ENCODE measurements around the gene POLD2.

POLD2 gene

GRCh38 chr7:44116087-44116788, 7.1 kb downstream of the POLD2 start:
- Histone ChIP-seq H3K36me3 (ENCODE audit: control insufficient read depth, low read depth, low read length) (peaks cover 64% of the 10 kb centered on the region), H3K4me3 (ENCODE audit: low read length) (no peak overlapping the region), H3K4me1 (ENCODE audit: control insufficient read depth, low read depth, low read length) (no peaks in the 10 kb centered on the region), H3K27me3 (ENCODE audit: control insufficient read depth, insufficient read depth, low read length) (no peaks in the 10 kb centered on the region), H3K27ac (ENCODE audit: low read length) (no peak overlapping the region), H3K9me3 (ENCODE audit: control insufficient read depth, low read depth, low read length) (no peaks in the 10 kb centered on the region), H3K9ac (ENCODE audit: low read length) (no peak overlapping the region)

- no peaks in the 10 kb centered on the region for H3K27me3 ChIP-seq (ENCODE audit: control insufficient read depth, insufficient read depth, low read length)
- H3K36me3 ChIP-seq (ENCODE audit: control insufficient read depth, low read depth, low read length) = peaks cover 53% of the 10 kb centered on the region
- H3K9ac ChIP-seq (ENCODE audit: low read length) = no peak overlapping the region
- H3K27ac ChIP-seq (ENCODE audit: low read length) = no peak overlapping the region
- H3K9me3 ChIP-seq (ENCODE audit: control insufficient read depth, low read depth, low read length) = no peaks in the 10 kb centered on the region
- no peaks in the 10 kb centered on the region for H3K4me1 ChIP-seq (ENCODE audit: control insufficient read depth, low read depth, low read length)
- no peak overlapping the region for H3K4me3 ChIP-seq (ENCODE audit: low read length)
Measured at GRCh38 chr7:44114586-44115310, 8.6 kb downstream of the POLD2 start.

DNA sequence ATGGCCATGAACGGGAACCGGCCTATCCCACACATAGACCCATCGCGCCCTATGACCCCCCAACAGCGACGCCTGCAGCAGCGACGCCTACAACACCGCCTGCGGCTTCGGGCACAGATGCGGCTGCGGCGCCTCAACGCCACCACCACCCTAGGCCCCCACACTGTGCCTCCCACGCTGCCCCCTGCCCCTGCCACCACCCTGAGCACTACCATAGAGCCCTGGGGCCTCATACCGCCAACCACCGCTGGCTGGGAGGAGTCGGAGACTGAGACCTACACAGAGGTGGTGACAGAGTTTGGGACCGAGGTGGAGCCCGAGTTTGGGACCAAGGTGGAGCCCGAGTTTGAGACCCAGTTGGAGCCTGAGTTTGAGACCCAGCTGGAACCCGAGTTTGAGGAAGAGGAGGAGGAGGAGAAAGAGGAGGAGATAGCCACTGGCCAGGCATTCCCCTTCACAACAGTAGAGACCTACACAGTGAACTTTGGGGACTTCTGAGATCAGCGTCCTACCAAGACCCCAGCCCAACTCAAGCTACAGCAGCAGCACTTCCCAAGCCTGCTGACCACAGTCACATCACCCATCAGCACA, 9.5 kb downstream of the POLD2 start:
- H3K27me3 ChIP-seq (ENCODE audit: control insufficient read depth, insufficient read depth, low read length) = no peaks in the 10 kb centered on the region
- no peak overlapping the region for H3K9ac ChIP-seq (ENCODE audit: low read length)
- no peak overlapping the region for H3K27ac ChIP-seq (ENCODE audit: low read length)
- peaks cover 45% of the 10 kb centered on the region for H3K36me3 ChIP-seq (ENCODE audit: control insufficient read depth, low read depth, low read length)
- H3K4me3 ChIP-seq (ENCODE audit: low read length) = no peak overlapping the region
- H3K9me3 ChIP-seq (ENCODE audit: control insufficient read depth, low read depth, low read length) = no peaks in the 10 kb centered on the region
- no peaks in the 10 kb centered on the region for H3K4me1 ChIP-seq (ENCODE audit: control insufficient read depth, low read depth, low read length)

- H3K9me3 ChIP-seq (ENCODE audit: control insufficient read depth, low read depth, low read length) = no peaks in the 10 kb centered on the region
- no peak overlapping the region for H3K4me3 ChIP-seq (ENCODE audit: low read length)
- peaks cover 43% of the 10 kb centered on the region for H3K36me3 ChIP-seq (ENCODE audit: control insufficient read depth, low read depth, low read length)
- no peak overlapping the region for H3K9ac ChIP-seq (ENCODE audit: low read length)
- H3K27me3 ChIP-seq (ENCODE audit: control insufficient read depth, insufficient read depth, low read length) = no peaks in the 10 kb centered on the region
- H3K27ac ChIP-seq (ENCODE audit: low read length) = no peak overlapping the region
- H3K4me1 ChIP-seq (ENCODE audit: control insufficient read depth, low read depth, low read length) = no peaks in the 10 kb centered on the region
Measured at GRCh38 chr7:44112997-44113763, 10.2 kb downstream of the POLD2 start.

GRCh38 chr7:44112231-44112996, 10.9 kb downstream of the POLD2 start:
- no peaks in the 10 kb centered on the region for H3K27me3 ChIP-seq (ENCODE audit: control insufficient read depth, insufficient read depth, low read length)
- no peak overlapping the region for H3K27ac ChIP-seq (ENCODE audit: low read length)
- no peak overlapping the region for H3K9ac ChIP-seq (ENCODE audit: low read length)
- H3K4me1 ChIP-seq (ENCODE audit: control insufficient read depth, low read depth, low read length) = no peaks in the 10 kb centered on the region
- peaks cover 35% of the 10 kb centered on the region for H3K36me3 ChIP-seq (ENCODE audit: control insufficient read depth, low read depth, low read length)
- no peak overlapping the region for H3K4me3 ChIP-seq (ENCODE audit: low read length)
- H3K9me3 ChIP-seq (ENCODE audit: control insufficient read depth, low read depth, low read length) = no peaks in the 10 kb centered on the region

- no peak overlapping the region for H3K9ac ChIP-seq (ENCODE audit: low read length)
- no peaks in the 10 kb centered on the region for H3K4me1 ChIP-seq (ENCODE audit: control insufficient read depth, low read depth, low read length)
- peaks cover 29% of the 10 kb centered on the region for H3K36me3 ChIP-seq (ENCODE audit: control insufficient read depth, low read depth, low read length)
- H3K27ac ChIP-seq (ENCODE audit: low read length) = no peak overlapping the region
- H3K9me3 ChIP-seq (ENCODE audit: control insufficient read depth, low read depth, low read length) = no peaks in the 10 kb centered on the region
- H3K4me3 ChIP-seq (ENCODE audit: low read length) = no peak overlapping the region
- no peaks in the 10 kb centered on the region for H3K27me3 ChIP-seq (ENCODE audit: control insufficient read depth, insufficient read depth, low read length)
Measured at GRCh38 chr7:44111761-44112160, 11.6 kb downstream of the POLD2 start.

GRCh38 chr7:44110719-44111635, 12.4 kb downstream of the POLD2 start:
- Histone ChIP-seq H3K4me1 (ENCODE audit: control insufficient read depth, low read depth, low read length) (no peaks in the 10 kb centered on the region), H3K4me3 (ENCODE audit: low read length) (no peak overlapping the region), H3K27ac (ENCODE audit: low read length) (no peak overlapping the region), H3K9ac (ENCODE audit: low read length) (no peak overlapping the region), H3K27me3 (ENCODE audit: control insufficient read depth, insufficient read depth, low read length) (peaks cover 1% of the 10 kb centered on the region), H3K36me3 (ENCODE audit: control insufficient read depth, low read depth, low read length) (peaks cover 23% of the 10 kb centered on the region), H3K9me3 (ENCODE audit: control insufficient read depth, low read depth, low read length) (no peaks in the 10 kb centered on the region)

DNA sequence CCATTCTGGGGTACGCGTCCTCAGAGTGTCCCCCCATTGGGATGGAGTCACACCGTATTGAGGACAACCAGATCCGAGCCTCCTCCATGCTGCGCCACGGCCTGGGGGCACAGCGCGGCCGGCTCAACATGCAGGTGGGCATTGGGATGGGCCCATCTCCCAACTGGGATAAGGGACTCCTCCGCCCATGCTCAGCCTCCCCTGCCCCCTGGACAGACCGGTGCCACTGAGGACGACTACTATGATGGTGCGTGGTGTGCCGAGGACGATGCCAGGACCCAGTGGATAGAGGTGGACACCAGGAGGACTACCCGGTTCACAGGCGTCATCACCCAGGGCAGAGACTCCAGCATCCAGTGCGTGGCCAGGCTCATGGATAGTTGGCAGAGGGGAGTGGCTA, 13.4 kb downstream of the POLD2 start:
- no peaks in the 10 kb centered on the region for H3K4me1 ChIP-seq (ENCODE audit: control insufficient read depth, low read depth, low read length)

DNA sequence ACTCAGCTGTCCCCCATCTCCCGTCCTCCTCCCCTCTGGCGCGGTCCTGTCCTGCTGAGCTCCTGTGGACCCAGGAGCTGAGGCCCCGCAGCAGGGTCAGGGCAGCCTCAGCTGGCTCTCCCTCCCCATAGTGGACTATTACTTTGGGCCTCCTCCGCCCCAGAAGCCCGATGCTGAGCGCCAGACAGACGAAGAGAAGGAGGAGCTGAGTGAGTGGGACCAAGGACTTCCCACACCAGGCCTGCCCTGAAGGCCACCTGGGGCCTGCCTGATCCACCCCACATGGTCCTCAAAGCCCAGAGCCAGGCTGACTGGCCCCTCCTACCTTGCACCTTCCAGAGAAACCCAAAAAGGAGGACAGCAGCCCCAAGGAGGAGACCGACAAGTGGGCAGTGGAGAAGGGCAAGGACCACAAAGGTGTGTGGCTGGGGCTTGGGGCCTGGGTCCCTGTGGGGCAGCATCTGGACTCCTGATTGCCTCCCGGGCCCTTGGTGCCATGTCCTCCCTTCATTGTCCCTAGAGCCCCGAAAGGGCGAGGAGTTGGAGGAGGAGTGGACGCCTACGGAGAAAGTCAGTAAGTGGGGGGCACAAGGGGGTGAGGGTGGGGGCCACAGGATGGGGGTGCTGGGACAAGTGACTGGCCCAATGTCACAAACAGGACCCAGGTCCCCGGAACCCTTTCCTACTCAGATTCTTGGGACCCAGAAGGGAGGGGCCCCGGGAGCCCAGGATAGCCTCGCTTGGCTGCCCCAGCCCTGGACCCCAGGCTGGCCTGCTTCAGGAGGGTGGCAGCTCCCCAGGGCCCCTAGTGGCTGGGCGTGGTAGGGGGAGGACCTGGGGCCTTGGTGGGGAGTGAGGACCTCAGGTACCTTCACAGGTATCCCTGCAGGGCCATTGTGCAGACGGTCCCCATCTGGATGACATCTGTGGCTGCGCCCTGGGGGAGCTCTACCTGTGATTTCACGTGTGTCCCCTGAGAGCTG, 14.3 kb downstream of the POLD2 start:
- Histone ChIP-seq H3K4me3 (ENCODE audit: low read length) (no peak overlapping the region), H3K36me3 (ENCODE audit: control insufficient read depth, low read depth, low read length) (peaks cover 5% of the 10 kb centered on the region), H3K27me3 (ENCODE audit: control insufficient read depth, insufficient read depth, low read length) (peaks cover 17% of the 10 kb centered on the region), H3K27ac (ENCODE audit: low read length) (no peak overlapping the region), H3K9me3 (ENCODE audit: control insufficient read depth, low read depth, low read length) (no peaks in the 10 kb centered on the region), H3K9ac (ENCODE audit: low read length) (no peak overlapping the region), H3K4me1 (ENCODE audit: control insufficient read depth, low read depth, low read length) (no peaks in the 10 kb centered on the region)

More for the DNA sequence above, 13.4 kb downstream of the POLD2 start:
- H3K9ac ChIP-seq (ENCODE audit: low read length) = no peak overlapping the region
- H3K36me3 ChIP-seq (ENCODE audit: control insufficient read depth, low read depth, low read length) = peaks cover 15% of the 10 kb centered on the region
- H3K9me3 ChIP-seq (ENCODE audit: control insufficient read depth, low read depth, low read length) = no peaks in the 10 kb centered on the region
- peaks cover 11% of the 10 kb centered on the region for H3K27me3 ChIP-seq (ENCODE audit: control insufficient read depth, insufficient read depth, low read length)
- no peak overlapping the region for H3K4me3 ChIP-seq (ENCODE audit: low read length)
- H3K27ac ChIP-seq (ENCODE audit: low read length) = no peak overlapping the region

Data from iPS-18a (cell line).